CD8-positive, alpha-beta memory T cell (primary cell): ENCODE results near the gene APBA3. TPM values are rescaled to one million over a fixed set of nuclear protein-coding genes. Genes with fewer than 3 reads are reported as not detected.
"Not testable (repeated sequence)": the region's sequence is repeated elsewhere in the genome, so short reads cannot be mapped to it uniquely, and the experiment has no call there.

ENCODE experiments used
- CTCF ChIA-PET: fragments of 350-600 bp; sonication (Branson Sonifier 250); formaldehyde crosslinking; loops from one replicate; lab custom pipeline; 2021; ENCODE audit warnings: antibody characterized with exemption; lab: Charles Lee
- POLR2A ChIA-PET: fragments of 350-600 bp; sonication (Branson Sonifier 250); formaldehyde crosslinking; loops from one replicate; lab custom pipeline; 2021; ENCODE audit warnings: antibody characterized with exemption; lab: Charles Lee
- DNase-seq, 5 donors: peaks; one replicate each; pipeline versions ENCODE4 v3.0.0 to v3.0.0-alpha.2; 2020 to 2022; ENCODE audit warnings: mixed read lengths in 1 of 5
- H3K27ac ChIP-seq: one replicate; pipeline ENCODE4 v1.7.0; 2013; ENCODE audit warnings: low read depth, mild to moderate bottlenecking, low read length, moderate library complexity
- H3K27me3 ChIP-seq: 2 replicates; pipeline ENCODE4 v1.7.0; 2013; ENCODE audit warnings: low read length, mild to moderate bottlenecking; ENCODE audit not compliant: insufficient read depth, poor library complexity, severe bottlenecking
- H3K36me3 ChIP-seq: 2 replicates; pipeline ENCODE4 v1.7.0; 2013; ENCODE audit warnings: mild to moderate bottlenecking, low read length, moderate library complexity; ENCODE audit not compliant: insufficient read depth
- H3K4me1 ChIP-seq: 2 replicates; pipeline ENCODE4 v1.7.0; 2013; ENCODE audit warnings: mild to moderate bottlenecking, low read length, moderate library complexity; ENCODE audit not compliant: insufficient read depth
- H3K4me3 ChIP-seq: 2 replicates; pipeline ENCODE4 v1.7.0; 2013; ENCODE audit warnings: mild to moderate bottlenecking, low read length
- H3K9me3 ChIP-seq: 2 replicates; pipeline ENCODE4 v1.7.0; 2013; ENCODE audit warnings: mild to moderate bottlenecking, low read length
- H3K27ac Mint-ChIP-seq, 8 donors: one replicate each; pipeline ENCODE4 v1.8.0; 2020 to 2021; ENCODE audit warnings: mixed read lengths in 8 of 8, mild to moderate bottlenecking in 6 of 8, inconsistent platforms in 3 of 8, moderate library complexity in 3 of 8
- H3K27me3 Mint-ChIP-seq, 2 donors: one replicate each; pipeline ENCODE4 v1.8.0; 2020 to 2021; ENCODE audit warnings: mixed read lengths in 2 of 2, mild to moderate bottlenecking in 1 of 2, moderate library complexity in 1 of 2
- H3K36me3 Mint-ChIP-seq, 3 donors: one replicate each; pipeline ENCODE4 v1.8.0; 2020 to 2021; ENCODE audit warnings: mixed read lengths in 3 of 3, inconsistent platforms in 1 of 3, mild to moderate bottlenecking in 1 of 3
- H3K4me1 Mint-ChIP-seq, 3 donors: one replicate each; pipeline ENCODE4 v1.8.0; 2020 to 2021; ENCODE audit warnings: mixed read lengths in 3 of 3, inconsistent platforms in 1 of 3, mild to moderate bottlenecking in 1 of 3
- H3K4me3 Mint-ChIP-seq, 7 donors: one replicate each; pipeline ENCODE4 v1.8.0; 2020 to 2021; ENCODE audit warnings: mixed read lengths in 7 of 7, mild to moderate bottlenecking in 6 of 7, moderate library complexity in 4 of 7, inconsistent platforms in 2 of 7
- H3K9me3 Mint-ChIP-seq, 5 donors: one replicate each; pipeline ENCODE4 v1.8.0; 2020 to 2022; ENCODE audit warnings: mixed read lengths in 5 of 5, mild to moderate bottlenecking in 3 of 5, moderate library complexity in 2 of 5, inconsistent platforms in 1 of 5
- polyA plus RNA-seq: library from polyadenylated mRNA; unstranded; fragments of 300-500 nt; fragmentation: Illumina TruSeq; gene quantifications from one replicate; pipeline ENCODE4 v1.2.3, GENCODE V29; 2021
- total RNA-seq, 2 experiments: library from RNA; stranded (reverse); gene quantifications; one replicate each; pipeline ENCODE4 v1.2.3, GENCODE V29; 2021

APBA3 gene
- total and polyA plus RNA-seq, 3 experiments from 2014 or later = 36.3 to 40.8 (median 39.0) TPM

GRCh38 chr19:3768748-3769099, 7.2 kb upstream of the APBA3 start:
- H3K9me3 ChIP-seq = no peaks in the 10 kb centered on the region
- CTCF ChIA-PET = interaction anchor here (1.3 kb wide), 1 partner anchor 54 kb away, joined by 3 read pairs; no protein-coding TSS in a partner anchor
- H3K4me1 ChIP-seq = peaks cover 7% of the 10 kb centered on the region
- H3K4me3 ChIP-seq = no peak overlapping the region
- no peak overlapping the region for H3K4me3 Mint-ChIP-seq
- H3K27ac Mint-ChIP-seq = peak overlapping the region in 3 of 8 donors; percentile 21 to 87 (median 46)
- no peaks in the 10 kb centered on the region for H3K27me3 Mint-ChIP-seq
- peaks cover 0 to 39% (median 5%) of the 10 kb centered on the region in 3 donors for H3K36me3 Mint-ChIP-seq
- H3K27me3 ChIP-seq = no peaks in the 10 kb centered on the region
- H3K4me1 Mint-ChIP-seq = peaks cover 6 to 12% (median 10%) of the 10 kb centered on the region in 3 donors
- H3K27ac ChIP-seq = no peak overlapping the region
- no peak for DNase-seq
- H3K36me3 ChIP-seq = peaks cover 5% of the 10 kb centered on the region
- POLR2A ChIA-PET = no interaction called here
- no peaks in the 10 kb centered on the region for H3K9me3 Mint-ChIP-seq

- Histone ChIP-seq H3K36me3 (peaks cover 5% of the 10 kb centered on the region), H3K9me3 (no peaks in the 10 kb centered on the region), H3K27me3 (no peaks in the 10 kb centered on the region), H3K27ac (no peak overlapping the region), H3K4me3 (no peak overlapping the region), H3K4me1 (peaks cover 11% of the 10 kb centered on the region)
- H3K4me3 Mint-ChIP-seq = no peak overlapping the region
- H3K4me1 Mint-ChIP-seq = peaks cover 8 to 15% (median 13%) of the 10 kb centered on the region in 3 donors
- no peaks in the 10 kb centered on the region for H3K27me3 Mint-ChIP-seq
- H3K36me3 Mint-ChIP-seq = peaks cover 0 to 39% (median 5%) of the 10 kb centered on the region in 3 donors
- no peak for DNase-seq
- ChIA-PET CTCF (interaction anchor here (1.2 to 1.5 kb wide), 3 partner anchors 30 to 54 kb away, joined by 3 to 5 read pairs (median 3); no protein-coding TSS in a partner anchor), POLR2A (no interaction called here)
- no peaks in the 10 kb centered on the region for H3K9me3 Mint-ChIP-seq
- no peak overlapping the region for H3K27ac Mint-ChIP-seq
These were observed 6.7 kb upstream of the APBA3 start for GRCh38 chr19:3768015-3768747.

GRCh38 chr19:3767050-3767449, 5.6 kb upstream of the APBA3 start:
- Histone ChIP-seq H3K27ac (no peak overlapping the region), H3K27me3 (no peaks in the 10 kb centered on the region), H3K4me1 (peaks cover 14% of the 10 kb centered on the region), H3K36me3 (peaks cover 5% of the 10 kb centered on the region), H3K4me3 (no peak overlapping the region), H3K9me3 (no peaks in the 10 kb centered on the region)
- Mint-ChIP-seq H3K4me1 (peaks cover 19 to 27% (median 23%) of the 10 kb centered on the region in 3 donors), H3K4me3 (no peak overlapping the region), H3K27ac (peak overlapping the region in 1 of 8 donors; percentile 93), H3K36me3 (peaks cover 0 to 46% (median 8%) of the 10 kb centered on the region in 3 donors), H3K27me3 (peaks cover 0 to 7% of the 10 kb centered on the region in 2 donors), H3K9me3 (peaks cover 0 to 4% (median 0%) of the 10 kb centered on the region in 5 donors)
- ChIA-PET CTCF (interaction anchor here (1.2 to 1.5 kb wide), 3 partner anchors 31 to 55 kb away, joined by 3 to 5 read pairs (median 4); no protein-coding TSS in a partner anchor), POLR2A (no interaction called here)
- no peak for DNase-seq

DNA sequence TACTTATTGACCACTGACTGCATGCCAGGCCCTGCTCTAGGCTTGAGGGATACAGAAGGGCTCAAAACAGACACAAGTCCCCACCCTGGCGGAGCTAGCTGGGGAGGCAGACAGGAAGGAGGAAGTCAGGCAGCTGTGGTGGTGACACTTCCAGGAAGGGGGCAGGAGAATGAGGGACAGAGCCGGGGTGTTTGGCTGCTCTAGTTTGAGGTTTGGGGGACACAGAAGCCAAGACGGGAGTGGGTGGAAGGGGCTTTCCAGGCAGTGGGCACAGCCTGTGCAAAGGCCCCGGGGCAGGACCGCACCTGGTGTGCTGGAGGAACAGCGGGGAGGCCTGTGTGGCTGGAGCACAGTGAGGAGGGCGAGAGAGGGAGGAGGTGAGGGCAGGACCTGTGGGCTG, 5.0 kb upstream of the APBA3 start:
- H3K36me3 ChIP-seq = peaks cover 5% of the 10 kb centered on the region
- peak overlapping the region in 5 of 8 donors; percentile 35 to 93 (median 72) for H3K27ac Mint-ChIP-seq
- peaks cover 0 to 7% of the 10 kb centered on the region in 2 donors for H3K27me3 Mint-ChIP-seq
- H3K9me3 Mint-ChIP-seq = peaks cover 0 to 4% (median 0%) of the 10 kb centered on the region in 5 donors
- no peak for DNase-seq
- H3K4me3 Mint-ChIP-seq = peak overlapping the region in 1 of 7 donors; percentile 39
- H3K4me1 Mint-ChIP-seq = peaks cover 25 to 32% (median 28%) of the 10 kb centered on the region in 3 donors
- CTCF ChIA-PET = interaction anchor here (1.5 kb wide), 2 partner anchors 51 to 56 kb away, joined by 4 to 5 read pairs; no protein-coding TSS in a partner anchor
- H3K4me1 ChIP-seq = peaks cover 19% of the 10 kb centered on the region
- no peaks in the 10 kb centered on the region for H3K9me3 ChIP-seq
- peaks cover 0 to 46% (median 8%) of the 10 kb centered on the region in 3 donors for H3K36me3 Mint-ChIP-seq
- POLR2A ChIA-PET = no interaction called here
- H3K27ac ChIP-seq = no peak overlapping the region
- no peaks in the 10 kb centered on the region for H3K27me3 ChIP-seq
- H3K4me3 ChIP-seq = no peak overlapping the region

- DNase-seq, H3K4me3 ChIP-seq, H3K27me3 Mint-ChIP-seq, POLR2A ChIA-PET, H3K27me3 ChIP-seq, H3K4me3 Mint-ChIP-seq, H3K36me3 ChIP-seq, CTCF ChIA-PET, H3K9me3 ChIP-seq, H3K9me3 Mint-ChIP-seq, H3K27ac ChIP-seq, H3K27ac Mint-ChIP-seq: not testable (repeated sequence)
- H3K4me1 ChIP-seq = peaks cover 24% of the 10 kb centered on the region
- Mint-ChIP-seq H3K36me3 (peaks cover 0 to 49% (median 5%) of the 10 kb centered on the region in 3 donors), H3K4me1 (peaks cover 30 to 40% (median 32%) of the 10 kb centered on the region in 3 donors)
These were observed 4.3 kb upstream of the APBA3 start for GRCh38 chr19:3765757-3766156.

GRCh38 chr19:3765121-3765520, 3.6 kb upstream of the APBA3 start:
- Mint-ChIP-seq H3K9me3 (peaks cover 0 to 4% (median 0%) of the 10 kb centered on the region in 5 donors), H3K4me1 (peaks cover 32 to 45% (median 35%) of the 10 kb centered on the region in 3 donors), H3K36me3 (peaks cover 0 to 51% (median 5%) of the 10 kb centered on the region in 3 donors), H3K4me3 (peak overlapping the region in 1 of 7 donors; percentile 27), H3K27me3 (peaks cover 0 to 7% of the 10 kb centered on the region in 2 donors), H3K27ac (no peak overlapping the region)
- Histone ChIP-seq H3K27me3 (no peaks in the 10 kb centered on the region), H3K27ac (no peak overlapping the region), H3K4me3 (no peak overlapping the region), H3K36me3 (peaks cover 5% of the 10 kb centered on the region), H3K9me3 (no peaks in the 10 kb centered on the region), H3K4me1 (peaks cover 30% of the 10 kb centered on the region)
- CTCF ChIA-PET = no interaction called here
- no peak for DNase-seq
- POLR2A ChIA-PET = no interaction called here

DNA sequence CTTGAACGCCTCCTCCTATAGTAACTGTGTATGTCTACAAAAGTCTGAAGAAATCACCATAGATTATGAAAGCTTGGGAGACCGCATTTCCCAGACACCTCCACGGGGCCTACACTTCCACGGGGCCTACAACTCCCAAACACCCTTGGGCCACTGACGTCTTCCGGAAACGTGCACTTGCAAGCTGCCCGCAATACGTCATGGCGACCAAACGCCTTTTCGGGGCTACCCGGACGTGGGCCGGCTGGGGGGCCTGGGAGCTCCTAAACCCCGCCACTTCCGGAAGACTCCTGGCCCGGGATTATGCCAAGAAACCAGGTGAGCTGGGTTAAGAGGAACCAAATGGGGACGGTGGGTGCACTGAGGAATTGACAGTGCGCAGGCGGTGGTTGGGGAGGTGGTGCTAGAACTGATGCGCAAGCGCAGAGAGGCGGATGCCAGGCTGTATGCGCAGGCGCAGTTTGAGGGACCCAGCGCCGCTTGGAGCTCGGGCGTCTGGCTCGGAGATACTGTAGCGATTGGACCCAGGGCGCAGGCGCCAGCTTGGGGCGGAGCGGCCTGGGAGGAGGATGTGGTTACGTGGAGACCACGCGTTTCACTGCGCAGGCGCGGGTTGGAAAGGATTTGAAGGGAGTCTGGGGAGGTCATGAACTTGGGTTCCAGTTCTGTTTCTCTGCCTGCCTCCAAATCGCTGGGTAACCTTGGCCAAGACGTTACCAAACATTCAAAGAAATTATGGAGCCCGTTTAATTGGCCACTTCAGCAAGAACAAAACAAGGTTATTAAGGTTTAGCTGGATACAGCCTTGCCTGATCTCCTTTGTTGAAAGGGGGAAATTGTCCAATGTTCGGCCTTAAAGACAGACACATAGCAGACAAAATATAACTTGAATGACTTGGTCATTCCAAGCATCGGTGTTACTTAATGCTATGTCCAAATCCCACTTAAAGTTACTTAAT, 1.3 kb upstream of the APBA3 start, which contains the start of gene MRPL54:
MRPL54 (plus strand) TSS at position 182 of the 959 bp plus-strand sequence; CDS start at position 201, 19 bp downstream.
- ChIA-PET POLR2A (interaction anchor here (0.5 to 2.4 kb wide), 21 partner anchors 10 to 1503 kb away, joined by 3 to 29 read pairs (median 5); partner anchors contain the start of genes DAPK3, EEF2 and YJU2), CTCF (interaction anchor here (0.8 to 9.5 kb wide), 23 partner anchors 13 to 225 kb away, joined by 3 to 63 read pairs (median 5); partner anchors contain the start of gene MATK)
- H3K4me1 ChIP-seq = peaks cover 45% of the 10 kb centered on the region
- peak; percentile 98 to 100 (median 100) for DNase-seq
- peaks cover 5% of the 10 kb centered on the region for H3K36me3 ChIP-seq
- peaks cover 38 to 62% (median 42%) of the 10 kb centered on the region in 3 donors for H3K4me1 Mint-ChIP-seq
- H3K36me3 Mint-ChIP-seq = peaks cover 0 to 49% (median 2%) of the 10 kb centered on the region in 3 donors
- peaks cover 0 to 7% of the 10 kb centered on the region in 2 donors for H3K27me3 Mint-ChIP-seq
- H3K4me3 ChIP-seq = peak within 1 kb of the TSS; percentile 98
- peak within 1 kb of the TSS; percentile 100 for H3K27ac ChIP-seq
- peak within 1 kb of the TSS; percentile 96 to 99 (median 98) for H3K4me3 Mint-ChIP-seq
- H3K9me3 Mint-ChIP-seq = peaks cover 0 to 4% (median 0%) of the 10 kb centered on the region in 5 donors
- peak within 1 kb of the TSS; percentile 100 for H3K27ac Mint-ChIP-seq
- H3K9me3 ChIP-seq = no peaks in the 10 kb centered on the region
- no peaks in the 10 kb centered on the region for H3K27me3 ChIP-seq
